ENCODE data around the gene CCDC106.

The CCDC106 gene

GRCh38 chr19:55654868-55655647 lies 7.0 kb downstream of the CCDC106 start, which contains the start of gene U2AF2:
U2AF2 (plus strand) TSS chr19:55655035; CDS start chr19:55655105, 70 bp downstream.
- Histone ChIP-seq H3K36me3 (replicated peaks; ENCODE audit: insufficient read depth, low read length) (no peaks in the 10 kb centered on the region), H3K4me1 (ENCODE audit: low read length) (peaks cover 20% of the 10 kb centered on the region; the same call in 1 of the 2 replicates), H3K27me3 (replicated peaks; ENCODE audit: insufficient read depth, low read length) (no peaks in the 10 kb centered on the region), H3K4me2 (ENCODE audit: low read depth, low read length) (peak within 1 kb of the TSS; percentile 99), H3F3A (ENCODE audit: insufficient read depth, low read length) (peaks cover 4% of the 10 kb centered on the region; the same call in 1 of the 2 replicates), H3K79me2 (ENCODE audit: low read length) (peaks cover 52% of the 10 kb centered on the region), H3K9me3 (replicated peaks; ENCODE audit: insufficient read depth, low read length) (no peaks in the 10 kb centered on the region), H3K9ac (ENCODE audit: low read length) (peak within 1 kb of the TSS; percentile 100), H3K27ac (ENCODE audit: low read length) (peak within 1 kb of the TSS; percentile 99), H2AFZ (ENCODE audit: low read length) (peak within 1 kb of the TSS; percentile 67), H3K9me2 (replicated peaks; ENCODE audit: insufficient read depth, low read length) (no peaks in the 10 kb centered on the region), H3K4me3 (ENCODE audit: low read length) (peak within 1 kb of the TSS; percentile 91), H4K20me1 (ENCODE audit: insufficient read depth, low read length) (peaks cover 41% of the 10 kb centered on the region)
- no peak for TF ChIP-seq EZH2phosphoT487 (IDR thresholded peaks at IDR 0.05; ENCODE audit: low read length)
- no peak for TF ChIP-seq EZH2 (optimal IDR thresholded peaks at IDR 0.05; ENCODE audit: low read depth, low read length)
- no peak for TF ChIP-seq CTCF (IDR thresholded peaks at IDR 0.05; ENCODE audit: low read length)
- peak; percentile 92 for DNase-seq

GRCh38 chr19:55655648-55656040 lies 7.6 kb downstream of the CCDC106 start:
- Histone ChIP-seq H3K9me3 (replicated peaks; ENCODE audit: insufficient read depth, low read length) (no peaks in the 10 kb centered on the region), H3K4me1 (ENCODE audit: low read length) (peaks cover 20% of the 10 kb centered on the region; the same call in 1 of the 2 replicates), H3K27me3 (replicated peaks; ENCODE audit: insufficient read depth, low read length) (no peaks in the 10 kb centered on the region), H3K79me2 (ENCODE audit: low read length) (peaks cover 58% of the 10 kb centered on the region), H2AFZ (ENCODE audit: low read length) (no peak overlapping the region), H4K20me1 (ENCODE audit: insufficient read depth, low read length) (peaks cover 41% of the 10 kb centered on the region), H3K4me2 (ENCODE audit: low read depth, low read length) (peak overlapping the region; percentile 99), H3K9ac (ENCODE audit: low read length) (peak overlapping the region; percentile 100), H3F3A (ENCODE audit: insufficient read depth, low read length) (peaks cover 4% of the 10 kb centered on the region; the same call in 1 of the 2 replicates), H3K27ac (ENCODE audit: low read length) (peak overlapping the region; percentile 99), H3K36me3 (replicated peaks; ENCODE audit: insufficient read depth, low read length) (no peaks in the 10 kb centered on the region), H3K9me2 (replicated peaks; ENCODE audit: insufficient read depth, low read length) (no peaks in the 10 kb centered on the region), H3K4me3 (ENCODE audit: low read length) (peak overlapping the region; percentile 91)
- no peak for DNase-seq
- TF ChIP-seq EZH2phosphoT487 (IDR thresholded peaks at IDR 0.05; ENCODE audit: low read length), result no peak
- no peak for TF ChIP-seq CTCF (IDR thresholded peaks at IDR 0.05; ENCODE audit: low read length)
- no peak for TF ChIP-seq EZH2 (optimal IDR thresholded peaks at IDR 0.05; ENCODE audit: low read depth, low read length)

DNA sequence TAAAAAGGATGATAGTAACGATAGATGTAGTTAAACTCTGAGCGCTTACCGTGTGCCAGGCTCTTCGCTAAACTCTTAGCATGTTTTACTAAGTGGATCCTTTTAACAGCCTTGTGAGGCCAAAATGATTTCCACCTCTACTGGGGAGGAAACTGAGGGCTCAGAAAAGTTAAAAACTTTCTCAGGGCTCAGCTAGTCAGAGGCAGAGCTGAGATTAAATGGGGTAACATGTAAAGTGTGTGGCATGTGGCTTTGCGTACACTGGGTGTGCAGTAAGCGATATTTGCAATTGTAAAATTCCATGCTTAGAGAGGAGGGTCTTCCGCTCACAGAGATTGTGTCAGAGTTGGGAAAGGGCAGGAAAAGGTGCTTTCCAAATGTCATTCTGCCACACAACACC lies 8.5 kb downstream of the CCDC106 start:
- H2AFZ ChIP-seq (ENCODE audit: low read length), result no peak overlapping the region
- peaks cover 41% of the 10 kb centered on the region for H4K20me1 ChIP-seq (ENCODE audit: insufficient read depth, low read length)
- H3K4me1 ChIP-seq (ENCODE audit: low read length), result peaks cover 20% of the 10 kb centered on the region; the same call in 1 of the 2 replicates
- TF ChIP-seq EZH2 (optimal IDR thresholded peaks at IDR 0.05; ENCODE audit: low read depth, low read length) (no peak), CTCF (IDR thresholded peaks at IDR 0.05; ENCODE audit: low read length) (no peak), EZH2phosphoT487 (IDR thresholded peaks at IDR 0.05; ENCODE audit: low read length) (no peak)
- H3K9ac ChIP-seq (ENCODE audit: low read length), result peak overlapping the region; percentile 100
- H3K79me2 ChIP-seq (ENCODE audit: low read length), result peaks cover 67% of the 10 kb centered on the region
- peaks cover 4% of the 10 kb centered on the region; the same call in 1 of the 2 replicates for H3F3A ChIP-seq (ENCODE audit: insufficient read depth, low read length)
- peak overlapping the region; percentile 99; the same call in 1 of the 2 replicates for H3K27ac ChIP-seq (ENCODE audit: low read length)
- peak overlapping the region; percentile 99 for H3K4me2 ChIP-seq (ENCODE audit: low read depth, low read length)
- no peaks in the 10 kb centered on the region for H3K9me3 ChIP-seq (replicated peaks; ENCODE audit: insufficient read depth, low read length)
- peak overlapping the region; percentile 91 for H3K4me3 ChIP-seq (ENCODE audit: low read length)
- no peaks in the 10 kb centered on the region for H3K9me2 ChIP-seq (replicated peaks; ENCODE audit: insufficient read depth, low read length)
- H3K36me3 ChIP-seq (replicated peaks; ENCODE audit: insufficient read depth, low read length), result no peaks in the 10 kb centered on the region; the same call in 1 of the 2 replicates
- DNase-seq, result no peak
- no peaks in the 10 kb centered on the region for H3K27me3 ChIP-seq (replicated peaks; ENCODE audit: insufficient read depth, low read length)

Measured in MM.1S (cell line).